SK-N-SH (cell line): ENCODE results near the gene SCAND1. TPM values are rescaled to one million over a fixed set of nuclear protein-coding genes. Genes with fewer than 3 reads are reported as not detected.

Experiments
- CTCF ChIA-PET: fragments of 300-600, 350-600 bp; formaldehyde crosslinking; extraction: SDS; loops from one replicate; lab custom pipeline; 2021; lab: Yijun Ruan, JAX
- POLR2A ChIA-PET: fragments of 350-600 bp; sonication (Branson Sonifier 250); formaldehyde crosslinking; extraction: SDS; loops from one replicate; lab custom pipeline; 2020; ENCODE audit warnings: antibody characterized with exemption, inconsistent platforms; lab: Yijun Ruan, JAX
- DNase-seq: peaks from one replicate; pipeline ENCODE4 v3.0.0; 2012
- H2AFZ ChIP-seq: fragments of 200-600 bp; sonication (generic); 2 replicates; pipeline ENCODE4 v1.8.1; 2016; ENCODE audit warnings: antibody characterized with exemption, mild to moderate bottlenecking, low read depth
- H3F3A ChIP-seq: fragments of 200-600 bp; sonication (generic); replicated peaks from 2 replicates; pipeline ENCODE3; 2016; ENCODE audit warnings: antibody characterized with exemption, mild to moderate bottlenecking; ENCODE audit not compliant: insufficient read depth
- H3K27ac ChIP-seq, 2 experiments: fragments of 200-500 bp in 1 of 2; fragments of 200-600 bp in 1 of 2; sonication (Bioruptor generic) in 1 of 2; sonication (generic), shearing (Covaris generic) in 1 of 2; 2 replicates each; pipeline versions ENCODE4 v1.5.1 to v1.6.1; 2014 to 2016; ENCODE audit warnings: low read depth in 2 of 2, inconsistent platforms in 1 of 2, low read length in 1 of 2, mild to moderate bottlenecking in 1 of 2, mixed read lengths in 1 of 2
- H3K27me3 ChIP-seq: fragments of 200-600 bp; sonication (generic), shearing (Covaris generic); 2 replicates; pipeline ENCODE4 v1.6.1; 2016; ENCODE audit warnings: mixed run types; ENCODE audit not compliant: insufficient read depth
- H3K36me3 ChIP-seq, 2 experiments: fragments of 200-500 bp in 1 of 2; fragments of 200-600 bp in 1 of 2; sonication (Bioruptor generic) in 1 of 2; sonication (generic) in 1 of 2; replicated peaks in 1 of 2; 2 replicates each; pipeline versions ENCODE3 to v1.5.1; 2014 to 2016; ENCODE audit warnings: low read length in 1 of 2, mild to moderate bottlenecking in 1 of 2; ENCODE audit not compliant: insufficient read depth in 2 of 2, control insufficient read depth in 1 of 2
- H3K4me1 ChIP-seq, 2 experiments: fragments of 200-500 bp in 1 of 2; fragments of 200-600 bp in 1 of 2; sonication (Bioruptor generic) in 1 of 2; sonication (generic), shearing (Covaris generic) in 1 of 2; 2 replicates each; pipeline versions ENCODE4 v1.5.1 to v1.6.1; 2014 to 2016; ENCODE audit warnings: low read depth in 1 of 2, low read length in 1 of 2, mixed run types in 1 of 2; ENCODE audit not compliant: insufficient read depth in 2 of 2, control insufficient read depth in 1 of 2
- H3K4me2 ChIP-seq: fragments of 200-600 bp; sonication (generic), shearing (Covaris generic); 2 replicates; pipeline ENCODE4 v1.6.1; 2017; ENCODE audit warnings: mixed run types
- H3K4me3 ChIP-seq, 2 experiments: fragments of 200-500 bp in 1 of 2; fragments of 200-600 bp in 1 of 2; sonication (Bioruptor generic) in 1 of 2; sonication (generic), shearing (Covaris generic) in 1 of 2; 2 replicates each; pipeline versions ENCODE4 v1.5.1 to v1.8.1; 2014 to 2016; ENCODE audit warnings: low read depth in 2 of 2, inconsistent platforms in 1 of 2, low read length in 1 of 2, mild to moderate bottlenecking in 1 of 2, mixed read lengths in 1 of 2, moderate library complexity in 1 of 2
- H3K79me2 ChIP-seq: fragments of 200-600 bp; sonication (generic); 2 replicates; pipeline ENCODE4 v1.8.1; 2017; ENCODE audit warnings: mild to moderate bottlenecking; ENCODE audit not compliant: insufficient read depth
- H3K9ac ChIP-seq: fragments of 200-600 bp; sonication (generic); 2 replicates; pipeline ENCODE4 v1.6.1; 2017; ENCODE audit warnings: mixed run types
- H3K9me2 ChIP-seq: fragments of 200-600 bp; sonication (generic); 2 replicates; pipeline ENCODE4 v1.6.1; 2017; ENCODE audit warnings: mixed run types
- H3K9me3 ChIP-seq: fragments of 200-600 bp; sonication (generic); 2 replicates; pipeline ENCODE4 v1.6.1; 2017; ENCODE audit warnings: mixed run types, mild to moderate bottlenecking, moderate library complexity
- H4K20me1 ChIP-seq: fragments of 200-600 bp; sonication (generic); 2 replicates; pipeline ENCODE4 v1.6.1; 2017; ENCODE audit warnings: mild to moderate bottlenecking, mixed run types; ENCODE audit not compliant: insufficient read depth
- CHD2 ChIP-seq: fragments of 150-350 bp; IDR thresholded peaks from 2 replicates; pipeline ENCODE4 v1.6.1; 2018; ENCODE audit warnings: low read length; ENCODE audit not compliant: partially characterized antibody
- EP300 ChIP-seq, 2 experiments: IDR thresholded peaks; 2 replicates each; pipeline versions ENCODE4 v1.4.0 to v1.6.1; 2012; ENCODE audit warnings: borderline replicate concordance in 1 of 2, low read depth in 1 of 2, low read length in 1 of 2
- FOSL2 ChIP-seq: IDR thresholded peaks from 2 replicates; pipeline ENCODE4 v1.4.0; 2012; ENCODE audit warnings: low read depth, mild to moderate bottlenecking, moderate library complexity, borderline replicate concordance
- FOXM1 ChIP-seq: IDR thresholded peaks from 2 replicates; pipeline ENCODE4 v1.4.0; 2012; ENCODE audit warnings: low read depth, mild to moderate bottlenecking
- GATA2 ChIP-seq: sonication (generic); formaldehyde crosslinking; IDR thresholded peaks from 2 replicates; pipeline ENCODE4 v1.5.0; 2020; ENCODE audit warnings: mild to moderate bottlenecking, missing genetic modification reagents
- MEF2A ChIP-seq: IDR thresholded peaks from 2 replicates; pipeline ENCODE4 v1.4.0; 2012; ENCODE audit warnings: low read depth, borderline replicate concordance
- MXI1 ChIP-seq: IDR thresholded peaks from 2 replicates; pipeline ENCODE4 v1.6.1; 2012; ENCODE audit warnings: mild to moderate bottlenecking, low read depth, low read length, improper control_type of control experiment
- NFIC ChIP-seq: IDR thresholded peaks from 2 replicates; pipeline ENCODE4 v1.4.0; 2012; ENCODE audit warnings: borderline replicate concordance
- NRF1 ChIP-seq: IDR thresholded peaks from 2 replicates; pipeline ENCODE4 v1.6.1; 2012; ENCODE audit warnings: low read depth, mild to moderate bottlenecking, low read length
- RCOR1 ChIP-seq: fragments of 150-350 bp; IDR thresholded peaks from 2 replicates; pipeline ENCODE4 v1.6.1; 2017; ENCODE audit warnings: antibody characterized with exemption, low read length
- RXRA ChIP-seq: IDR thresholded peaks from 2 replicates; pipeline ENCODE4 v1.4.0; 2012; ENCODE audit warnings: low read depth, mild to moderate bottlenecking, borderline replicate concordance
- YY1 ChIP-seq: IDR thresholded peaks from 2 replicates; pipeline ENCODE4 v1.4.0; 2012; ENCODE audit warnings: low read depth, mild to moderate bottlenecking
- WGBS: methylation state at CpG from one replicate; pipeline ENCODE4 v1.1.6; 2017; ENCODE audit warnings: low lambda C conversion rate; 5-methylcytosine and 5-hydroxymethylcytosine counted together
- polyA plus RNA-seq, 3 experiments: library from polyadenylated mRNA; depleted of rRNA; stranded (reverse); fragments of >200 nt; gene quantifications; 2 replicates each; pipeline ENCODE4 v1.2.3, GENCODE V29; 2012
- TF ChIP-seq, protein P1 (sequence below): IDR thresholded peaks from 2 replicates; pipeline ENCODE4 v1.4.0; 2012; ENCODE audit warnings: low read depth, borderline replicate concordance
- TF ChIP-seq, protein P2 (sequence below): IDR thresholded peaks from 2 replicates; pipeline ENCODE4; 2012
- TF ChIP-seq, protein P3 (sequence below): fragments of 200-600 bp; sonication (generic); IDR thresholded peaks from 2 replicates; pipeline ENCODE4 v1.6.1; 2017; ENCODE audit warnings: antibody characterized with exemption, mild to moderate bottlenecking, moderate library complexity

SCAND1 gene
- polyA plus RNA-seq, 1 of the 3 experiments (the other 2 are of a cell fraction), result 44.1 TPM

DNA sequence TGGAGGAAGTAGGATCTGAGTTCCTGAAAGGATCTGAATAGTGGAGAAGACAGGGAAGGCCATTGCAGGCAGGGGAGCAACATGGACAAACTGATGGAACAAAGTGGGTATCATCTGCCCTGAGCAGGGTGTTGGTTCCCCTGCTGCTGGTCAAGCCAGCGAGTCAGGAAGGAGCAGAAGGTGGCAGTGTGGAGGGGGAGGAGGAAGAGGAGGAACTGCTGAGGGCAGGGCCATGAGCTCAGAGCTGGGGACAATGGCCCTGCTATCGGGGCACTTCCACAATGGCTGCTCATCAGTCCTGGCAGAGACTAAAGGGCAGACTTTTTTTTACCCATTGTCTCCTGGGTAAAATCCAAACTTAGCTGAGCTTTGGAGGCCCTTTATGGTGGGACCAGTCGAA, 27.7 kb upstream of the SCAND1 start:
- Histone ChIP-seq H3K27me3 (no peaks in the 10 kb centered on the region), H3F3A (no peaks in the 10 kb centered on the region), H3K27ac (no peak overlapping the region), H3K79me2 (no peaks in the 10 kb centered on the region), H3K9ac (no peak overlapping the region), H3K36me3 (no peaks in the 10 kb centered on the region), H4K20me1 (no peaks in the 10 kb centered on the region), H3K9me3 (no peaks in the 10 kb centered on the region), H3K4me2 (no peak overlapping the region), H2AFZ (no peak overlapping the region), H3K4me1 (no peaks in the 10 kb centered on the region), H3K9me2 (no peaks in the 10 kb centered on the region), H3K4me3 (no peak overlapping the region)
- ChIA-PET CTCF (interaction anchor here (0.9 to 6.3 kb wide), 3 partner anchors 10 to 457 kb away, joined by 4 to 58 read pairs (median 7); no protein-coding TSS in a partner anchor), POLR2A (interaction anchor here (0.6 kb wide), 1 partner anchor 15 kb away, joined by 3 read pairs; no protein-coding TSS in a partner anchor)
- TF ChIP-seq CHD2 (no peak), NFIC (no peak), EP300 (IDR thresholded peaks at IDR 0.05; ENCODE audit: borderline replicate concordance in 1 of 2, low read depth in 1 of 2, low read length in 1 of 2) (no peak), RXRA (no peak), FOXM1 (no peak), MEF2A (no peak), NRF1 (no peak), MXI1 (no peak)
- TF ChIP-seq, protein P1, sequence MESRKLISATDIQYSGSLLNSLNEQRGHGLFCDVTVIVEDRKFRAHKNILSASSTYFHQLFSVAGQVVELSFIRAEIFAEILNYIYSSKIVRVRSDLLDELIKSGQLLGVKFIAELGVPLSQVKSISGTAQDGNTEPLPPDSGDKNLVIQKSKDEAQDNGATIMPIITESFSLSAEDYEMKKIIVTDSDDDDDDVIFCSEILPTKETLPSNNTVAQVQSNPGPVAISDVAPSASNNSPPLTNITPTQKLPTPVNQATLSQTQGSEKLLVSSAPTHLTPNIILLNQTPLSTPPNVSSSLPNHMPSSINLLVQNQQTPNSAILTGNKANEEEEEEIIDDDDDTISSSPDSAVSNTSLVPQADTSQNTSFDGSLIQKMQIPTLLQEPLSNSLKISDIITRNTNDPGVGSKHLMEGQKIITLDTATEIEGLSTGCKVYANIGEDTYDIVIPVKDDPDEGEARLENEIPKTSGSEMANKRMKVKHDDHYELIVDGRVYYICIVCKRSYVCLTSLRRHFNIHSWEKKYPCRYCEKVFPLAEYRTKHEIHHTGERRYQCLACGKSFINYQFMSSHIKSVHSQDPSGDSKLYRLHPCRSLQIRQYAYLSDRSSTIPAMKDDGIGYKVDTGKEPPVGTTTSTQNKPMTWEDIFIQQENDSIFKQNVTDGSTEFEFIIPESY, result no peak
- no peak for DNase-seq
- 57% methylated on average over 3 of the region's 3 CpGs for WGBS

DNA sequence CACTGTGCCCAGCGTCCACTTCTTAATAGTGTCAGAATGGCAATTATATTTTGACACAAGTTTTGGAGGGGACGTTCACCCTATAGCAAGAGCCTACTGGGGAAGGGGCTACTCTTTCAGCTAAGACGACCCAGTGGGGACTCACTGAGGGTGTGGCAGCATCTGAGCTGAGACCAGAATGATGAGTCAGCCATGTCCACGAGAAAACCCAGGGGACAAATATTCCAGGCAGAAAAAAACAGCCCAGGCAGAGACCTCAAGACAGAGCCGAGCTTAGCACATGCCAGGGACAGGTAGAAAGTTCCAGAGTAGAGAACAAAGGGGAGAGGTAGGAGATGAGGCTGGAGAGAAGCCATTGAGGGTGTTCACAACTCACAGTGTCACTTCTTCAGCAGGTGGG, 25.2 kb upstream of the SCAND1 start:
- POLR2A ChIA-PET, result no interaction called here
- no peaks in the 10 kb centered on the region for H3K9me2 ChIP-seq
- H3K79me2 ChIP-seq, result no peaks in the 10 kb centered on the region
- TF ChIP-seq FOSL2 (no peak), NFIC (no peak), YY1 (no peak), RXRA (no peak), NRF1 (no peak), RCOR1 (no peak), GATA2 (CRISPR knock-in tag) (no peak)
- TF ChIP-seq, protein P2, sequence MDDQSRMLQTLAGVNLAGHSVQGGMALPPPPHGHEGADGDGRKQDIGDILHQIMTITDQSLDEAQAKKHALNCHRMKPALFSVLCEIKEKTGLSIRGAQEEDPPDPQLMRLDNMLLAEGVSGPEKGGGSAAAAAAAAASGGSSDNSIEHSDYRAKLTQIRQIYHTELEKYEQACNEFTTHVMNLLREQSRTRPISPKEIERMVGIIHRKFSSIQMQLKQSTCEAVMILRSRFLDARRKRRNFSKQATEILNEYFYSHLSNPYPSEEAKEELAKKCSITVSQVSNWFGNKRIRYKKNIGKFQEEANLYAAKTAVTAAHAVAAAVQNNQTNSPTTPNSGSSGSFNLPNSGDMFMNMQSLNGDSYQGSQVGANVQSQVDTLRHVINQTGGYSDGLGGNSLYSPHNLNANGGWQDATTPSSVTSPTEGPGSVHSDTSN, result no peak
- TF ChIP-seq, protein P3, sequence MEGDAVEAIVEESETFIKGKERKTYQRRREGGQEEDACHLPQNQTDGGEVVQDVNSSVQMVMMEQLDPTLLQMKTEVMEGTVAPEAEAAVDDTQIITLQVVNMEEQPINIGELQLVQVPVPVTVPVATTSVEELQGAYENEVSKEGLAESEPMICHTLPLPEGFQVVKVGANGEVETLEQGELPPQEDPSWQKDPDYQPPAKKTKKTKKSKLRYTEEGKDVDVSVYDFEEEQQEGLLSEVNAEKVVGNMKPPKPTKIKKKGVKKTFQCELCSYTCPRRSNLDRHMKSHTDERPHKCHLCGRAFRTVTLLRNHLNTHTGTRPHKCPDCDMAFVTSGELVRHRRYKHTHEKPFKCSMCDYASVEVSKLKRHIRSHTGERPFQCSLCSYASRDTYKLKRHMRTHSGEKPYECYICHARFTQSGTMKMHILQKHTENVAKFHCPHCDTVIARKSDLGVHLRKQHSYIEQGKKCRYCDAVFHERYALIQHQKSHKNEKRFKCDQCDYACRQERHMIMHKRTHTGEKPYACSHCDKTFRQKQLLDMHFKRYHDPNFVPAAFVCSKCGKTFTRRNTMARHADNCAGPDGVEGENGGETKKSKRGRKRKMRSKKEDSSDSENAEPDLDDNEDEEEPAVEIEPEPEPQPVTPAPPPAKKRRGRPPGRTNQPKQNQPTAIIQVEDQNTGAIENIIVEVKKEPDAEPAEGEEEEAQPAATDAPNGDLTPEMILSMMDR, result no peak
- H3K4me3 ChIP-seq, result no peak overlapping the region
- H3K27ac ChIP-seq, result no peak overlapping the region
- WGBS, result 49% methylated on average over 5 of the region's 5 CpGs
- H3K9ac ChIP-seq, result no peak overlapping the region
- no peak overlapping the region for H3K4me2 ChIP-seq
- H3F3A ChIP-seq, result no peaks in the 10 kb centered on the region
- no peaks in the 10 kb centered on the region for H3K27me3 ChIP-seq
- H4K20me1 ChIP-seq, result no peaks in the 10 kb centered on the region
- CTCF ChIA-PET, result interaction anchor here (0.8 to 6.3 kb wide), 4 partner anchors 12 to 460 kb away, joined by 3 to 58 read pairs (median 6); partner anchors contain the start of gene SCAND1
- no peak for DNase-seq
- no peaks in the 10 kb centered on the region for H3K36me3 ChIP-seq
- no peaks in the 10 kb centered on the region for H3K4me1 ChIP-seq
- no peak overlapping the region for H2AFZ ChIP-seq
- H3K9me3 ChIP-seq, result no peaks in the 10 kb centered on the region
